Aorta (tissue), 5 donors: ENCODE data around the gene RALGPS1. TPM values are rescaled to one million over a fixed set of nuclear protein-coding genes. Genes with fewer than 3 reads are reported as not detected.

Experiments
- ATAC-seq: fragments of 200-7000 bp; cut with Tn5 transposase; one replicate; pipeline ENCODE4 v1.9.1; 2022; ENCODE audit warnings: moderate library complexity; ENCODE audit not compliant: low FRiP score
- DNase-seq, 2 donors: peaks; one replicate each; pipeline ENCODE4 v3.0.0-alpha.2; 2020
- H3K27ac ChIP-seq, 2 donors: one replicate each; pipeline ENCODE4 v1.5.1; 2013; ENCODE audit warnings: low read length in 2 of 2, mild to moderate bottlenecking in 2 of 2, moderate library complexity in 2 of 2, control low read depth in 1 of 2, inconsistent platforms in 1 of 2, low read depth in 1 of 2
- H3K27me3 ChIP-seq, 2 donors: one replicate each; pipeline ENCODE4 v1.6.1; 2013; ENCODE audit warnings: control low read depth in 1 of 2, low read length in 1 of 2, mild to moderate bottlenecking in 1 of 2, moderate library complexity in 1 of 2; ENCODE audit not compliant: insufficient read depth in 2 of 2, control insufficient read depth in 1 of 2
- H3K36me3 ChIP-seq, 2 donors: one replicate each; pipeline ENCODE4 v1.6.1; 2013; ENCODE audit warnings: control low read depth in 1 of 2, low read length in 1 of 2, mild to moderate bottlenecking in 1 of 2; ENCODE audit not compliant: insufficient read depth in 2 of 2, control insufficient read depth in 1 of 2
- H3K4me1 ChIP-seq, 2 donors: one replicate each; pipeline ENCODE4 v1.6.1; 2013; ENCODE audit warnings: low read length in 2 of 2, control low read depth in 1 of 2, mild to moderate bottlenecking in 1 of 2, moderate library complexity in 1 of 2; ENCODE audit not compliant: insufficient read depth in 2 of 2, control insufficient read depth in 1 of 2
- H3K4me3 ChIP-seq, 2 donors: one replicate each; pipeline ENCODE4 v1.5.1; 2013; ENCODE audit warnings: low read length in 2 of 2, control low read depth in 1 of 2, mild to moderate bottlenecking in 1 of 2
- H3K9me3 ChIP-seq: one replicate; pipeline ENCODE4 v1.6.1; 2013; ENCODE audit warnings: mild to moderate bottlenecking, low read length; ENCODE audit not compliant: control insufficient read depth
- WGBS, 2 donors: extraction: QIAGEN DNeasy Blood & Tissue Kit; methylation state at CpG; one replicate each; pipeline ENCODE4 v1.1.7; 2013; 5-methylcytosine and 5-hydroxymethylcytosine counted together
- intact Hi-C, 2 donors: fragments of 100-400 bp; cut with DNase I; formaldehyde crosslinking; loops; one replicate each; pipeline versions ENCODE4 v1.14.2 to v1.15.0; 2022
- polyA plus RNA-seq, 2 donors: library from polyadenylated mRNA; stranded (reverse); fragments of 200-250 nt; gene quantifications; one replicate each; pipeline ENCODE4 v1.2.3, GENCODE V29; 2013
- total RNA-seq, 2 donors: library from RNA; stranded (reverse); fragmentation: NEBNext Ultra II Directional; extraction: Animal tissue kit (Norgen Biotek cat#: 25700); gene quantifications; one replicate each; pipeline ENCODE4 v1.2.1, GENCODE V29; 2021
- donor health status: healthy with polysubstance abuse.
- donor health status: Bipolar disorder and iron deficiency.
- donor health status: DM: no; HTN: no; CAD: no.
- donor health status: DM: no; HTN: no; CAD: no.
- donor health status: DM: yes; HTN: yes; CAD: no.

The RALGPS1 gene
- total and polyA plus RNA-seq, 4 donors, result 2.0 to 19.7 (median 8.3) TPM

DNA sequence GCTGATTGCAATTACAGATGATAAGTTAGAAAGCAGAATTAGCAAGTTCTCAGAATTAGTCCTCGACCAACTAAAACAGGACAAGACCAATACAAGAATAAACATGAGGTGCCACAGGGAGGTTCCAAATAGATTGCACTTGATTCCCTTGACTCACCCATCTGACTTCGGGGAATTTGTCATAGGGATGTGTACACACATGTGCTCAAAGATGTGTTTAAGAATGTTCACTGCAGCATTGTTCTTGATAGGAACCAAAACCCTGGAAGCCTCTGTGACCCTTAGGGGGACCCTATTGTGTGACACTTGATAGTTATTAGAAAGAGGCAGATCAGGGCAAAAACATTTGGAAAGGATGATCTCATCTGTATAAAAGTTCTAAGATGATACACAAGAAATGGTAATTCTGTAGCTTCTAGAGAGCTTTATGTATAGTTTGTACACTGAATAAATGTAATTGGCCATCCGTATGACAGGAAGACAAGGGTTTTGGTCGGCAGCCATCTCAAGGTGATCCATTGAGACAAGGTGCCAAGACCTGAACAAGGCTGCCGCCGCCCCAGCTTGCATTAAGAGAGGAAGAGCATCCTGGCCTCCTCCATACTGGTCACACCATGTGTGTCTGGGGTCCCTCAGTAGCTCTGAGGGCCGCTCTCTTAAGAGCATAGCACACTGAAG is 301.8 kb downstream of the RALGPS1 start:
- H3K4me3 ChIP-seq, result no peak overlapping the region
- no peak for DNase-seq
- intact Hi-C loops, result loop anchor here (5.0 kb wide), 1 partner anchor 131 kb away; no protein-coding TSS in a partner anchor
- H3K27me3 ChIP-seq, result no peaks in the 10 kb centered on the region
- no peaks in the 10 kb centered on the region for H3K4me1 ChIP-seq
- H3K36me3 ChIP-seq, result no peaks in the 10 kb centered on the region
- no peak for ATAC-seq
- 95 to 96% methylated on average over 7 of the region's 7 CpGs for WGBS, 2 donors
- H3K9me3 ChIP-seq, result no peaks in the 10 kb centered on the region
- H3K27ac ChIP-seq, result no peak overlapping the region

DNA sequence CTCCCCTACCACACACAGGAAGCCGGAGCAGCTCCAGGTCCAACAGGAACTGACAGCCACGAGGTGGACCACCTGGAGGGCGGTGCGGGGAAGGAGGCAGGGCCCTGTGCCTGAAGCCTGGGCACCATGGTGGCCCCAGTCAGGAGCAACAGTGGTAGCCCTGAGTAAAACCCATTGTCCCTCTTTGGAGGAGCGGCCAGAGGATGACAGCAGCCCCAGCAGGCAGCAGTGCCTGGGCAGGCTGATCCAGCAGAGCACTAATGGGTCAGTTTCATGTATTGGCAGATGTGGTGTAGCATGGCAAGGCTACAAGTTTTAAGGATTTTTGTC is 302.3 kb downstream of the RALGPS1 start:
- no peak overlapping the region for H3K4me3 ChIP-seq
- ATAC-seq, result no peak
- intact Hi-C loops, result loop anchor here (5.0 kb wide), 1 partner anchor 130 kb away; no protein-coding TSS in a partner anchor
- no peak overlapping the region for H3K27ac ChIP-seq
- H3K4me1 ChIP-seq, result no peaks in the 10 kb centered on the region
- H3K36me3 ChIP-seq, result no peaks in the 10 kb centered on the region
- DNase-seq, result no peak
- 87 to 90% methylated on average over 5 of the region's 5 CpGs for WGBS, 2 donors
- no peaks in the 10 kb centered on the region for H3K27me3 ChIP-seq
- H3K9me3 ChIP-seq, result no peaks in the 10 kb centered on the region

DNA sequence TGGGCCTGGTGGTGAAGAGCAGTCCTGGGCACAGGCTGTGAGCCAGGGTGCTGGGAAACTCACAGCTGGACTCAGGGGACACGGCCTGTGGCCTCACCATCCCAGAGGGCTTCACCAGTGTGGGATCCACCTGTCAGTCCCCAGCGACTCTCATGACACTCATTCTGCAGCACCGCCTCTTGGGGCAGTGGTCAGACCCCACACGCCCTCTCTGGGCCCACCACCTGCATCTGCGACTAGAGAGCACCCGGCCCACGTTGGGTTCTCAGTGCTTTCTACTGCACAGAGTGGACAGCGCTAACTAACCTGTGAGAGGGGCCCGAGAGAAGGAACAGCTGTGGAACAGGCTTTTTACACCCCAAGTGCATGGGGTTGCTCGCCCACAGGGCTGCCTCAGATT is 304.2 kb downstream of the RALGPS1 start:
- H3K27ac ChIP-seq, result no peak overlapping the region
- DNase-seq (no peak), ATAC-seq (no peak)
- H3K4me3 ChIP-seq, result no peak overlapping the region
- H3K9me3 ChIP-seq, result no peaks in the 10 kb centered on the region
- intact Hi-C loops, result loop anchor here (5.0 kb wide), 1 partner anchor 128 kb away; no protein-coding TSS in a partner anchor
- H3K27me3 ChIP-seq, result no peaks in the 10 kb centered on the region
- WGBS, 2 donors, result 90 to 91% methylated on average over 10 of the region's 10 CpGs
- no peaks in the 10 kb centered on the region for H3K36me3 ChIP-seq
- H3K4me1 ChIP-seq, result no peaks in the 10 kb centered on the region

DNA sequence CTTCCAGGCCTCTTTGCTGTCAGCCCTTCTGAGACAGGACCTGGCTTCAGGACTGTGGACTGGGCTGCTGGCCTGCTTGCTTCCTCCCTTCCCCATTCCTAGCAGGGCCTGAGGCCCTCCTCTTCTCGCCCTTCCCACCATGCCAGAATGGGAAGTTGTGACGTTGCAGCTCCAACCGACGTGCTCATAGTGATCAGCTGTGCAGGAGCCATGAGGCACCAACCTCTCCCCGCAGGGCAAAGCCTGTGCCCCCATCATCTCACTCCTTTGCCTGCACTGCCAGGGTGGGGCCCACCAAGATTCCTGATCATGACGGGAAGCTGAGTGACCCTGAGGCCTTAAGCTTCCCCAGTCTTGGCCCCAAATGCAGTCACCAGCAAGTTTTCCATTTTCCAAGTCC is 304.9 kb downstream of the RALGPS1 start:
- ATAC-seq (no peak), DNase-seq (peak in 1 of 2 donors; percentile 77)
- Histone ChIP-seq H3K4me1 (no peaks in the 10 kb centered on the region), H3K9me3 (no peaks in the 10 kb centered on the region), H3K4me3 (no peak overlapping the region), H3K27me3 (no peaks in the 10 kb centered on the region), H3K27ac (no peak overlapping the region), H3K36me3 (no peaks in the 10 kb centered on the region)
- WGBS, 2 donors, result 70 to 76% methylated on average over 6 of the region's 6 CpGs
- intact Hi-C loops, result loop anchor here (5.0 kb wide), 1 partner anchor 128 kb away; no protein-coding TSS in a partner anchor

DNA sequence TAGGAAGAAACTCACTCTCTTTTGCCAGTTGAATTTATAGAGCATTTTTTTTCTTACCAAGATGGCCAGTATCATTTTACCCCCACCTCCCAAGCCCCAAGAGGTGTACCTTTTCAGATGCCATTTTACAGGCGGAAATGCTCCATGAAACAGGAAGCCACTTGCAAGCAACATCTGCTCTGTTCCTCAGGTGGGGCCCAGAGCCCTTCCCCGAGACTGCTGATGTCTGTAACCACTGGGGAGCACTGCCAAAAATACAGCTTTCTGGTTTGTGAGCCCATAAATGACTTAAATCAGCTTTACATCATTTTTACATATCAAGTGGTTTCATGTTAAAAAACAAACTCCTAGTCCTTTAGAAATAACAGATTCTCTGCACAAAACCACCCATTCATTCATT is 307.1 kb downstream of the RALGPS1 start:
- WGBS, 2 donors, result 87 to 94% methylated on average over 2 of the region's 2 CpGs

DNA sequence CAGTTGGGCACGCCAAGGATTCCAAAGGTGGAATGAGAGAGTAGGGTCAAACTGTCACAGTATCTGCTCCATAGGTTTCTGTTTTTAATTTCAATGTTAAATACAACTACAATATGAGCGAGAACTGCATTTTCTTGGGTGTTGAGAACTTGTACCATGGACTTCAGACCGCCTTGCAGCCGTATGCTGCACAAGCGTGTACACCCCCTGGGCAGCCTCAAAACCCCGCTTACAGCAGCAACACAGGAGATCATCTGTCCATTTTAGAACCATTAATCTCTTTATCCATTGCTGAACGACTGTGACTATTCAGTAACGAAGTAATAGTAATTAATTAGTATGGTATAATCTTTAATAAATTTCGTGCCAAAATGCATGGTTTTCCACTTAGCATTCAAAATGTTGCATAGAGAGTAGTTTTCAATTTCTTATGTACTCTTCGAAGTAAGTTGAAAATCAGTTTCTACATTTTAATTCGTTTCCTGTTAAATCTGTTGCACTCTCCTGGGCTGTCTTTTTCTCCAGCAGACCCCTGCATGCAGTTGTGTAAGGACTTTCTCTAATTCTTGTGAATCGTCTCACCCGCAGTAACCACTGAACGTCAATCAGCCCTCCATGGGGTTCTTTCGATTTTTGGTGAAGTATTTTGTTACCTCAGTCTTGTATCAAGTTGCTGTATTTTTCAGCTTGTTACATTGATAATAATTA is 308.0 kb downstream of the RALGPS1 start:
- intact Hi-C loops, result no loop called here
- WGBS, 2 donors, result 87% methylated on average over 15 of the region's 15 CpGs
- Histone ChIP-seq H3K27me3 (no peaks in the 10 kb centered on the region), H3K4me1 (no peaks in the 10 kb centered on the region), H3K36me3 (no peaks in the 10 kb centered on the region), H3K4me3 (no peak overlapping the region), H3K27ac (no peak overlapping the region), H3K9me3 (no peaks in the 10 kb centered on the region)
- DNase-seq (no peak), ATAC-seq (no peak)

More for the DNA sequence above, 307.1 kb downstream of the RALGPS1 start:
- Histone ChIP-seq H3K36me3 (no peaks in the 10 kb centered on the region), H3K27me3 (no peaks in the 10 kb centered on the region), H3K9me3 (no peaks in the 10 kb centered on the region), H3K4me3 (no peak overlapping the region), H3K27ac (no peak overlapping the region), H3K4me1 (no peaks in the 10 kb centered on the region)
- DNase-seq, result no peak
- intact Hi-C loops, result no loop called here
- ATAC-seq, result no peak

DNA sequence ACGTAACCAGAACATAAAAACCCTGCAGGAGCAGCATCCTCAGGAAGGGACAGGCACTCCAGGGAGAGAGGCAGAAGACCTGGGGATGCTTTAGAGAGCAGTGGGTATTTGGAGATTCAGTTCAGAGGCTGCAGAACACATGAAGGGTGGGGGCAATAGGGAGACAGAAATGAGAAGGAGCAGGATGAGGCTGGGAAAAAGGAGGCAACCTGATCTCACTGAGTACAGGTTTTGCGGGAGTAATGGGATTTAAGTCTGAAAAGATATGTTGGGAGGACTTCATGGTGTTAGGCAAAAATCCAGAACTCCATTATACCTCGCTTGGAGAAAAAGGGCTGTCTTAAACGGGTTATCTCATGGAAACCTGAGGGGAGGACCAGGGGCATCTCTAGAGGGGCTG is 308.7 kb downstream of the RALGPS1 start:
- Histone ChIP-seq H3K36me3 (no peaks in the 10 kb centered on the region), H3K4me3 (no peak overlapping the region), H3K9me3 (no peaks in the 10 kb centered on the region), H3K27me3 (no peaks in the 10 kb centered on the region), H3K27ac (no peak overlapping the region), H3K4me1 (no peaks in the 10 kb centered on the region)
- no peak for ATAC-seq
- DNase-seq, result no peak
- intact Hi-C loops, result no loop called here
- 41 to 44% methylated on average over 4 of the region's 4 CpGs for WGBS, 2 donors

DNA sequence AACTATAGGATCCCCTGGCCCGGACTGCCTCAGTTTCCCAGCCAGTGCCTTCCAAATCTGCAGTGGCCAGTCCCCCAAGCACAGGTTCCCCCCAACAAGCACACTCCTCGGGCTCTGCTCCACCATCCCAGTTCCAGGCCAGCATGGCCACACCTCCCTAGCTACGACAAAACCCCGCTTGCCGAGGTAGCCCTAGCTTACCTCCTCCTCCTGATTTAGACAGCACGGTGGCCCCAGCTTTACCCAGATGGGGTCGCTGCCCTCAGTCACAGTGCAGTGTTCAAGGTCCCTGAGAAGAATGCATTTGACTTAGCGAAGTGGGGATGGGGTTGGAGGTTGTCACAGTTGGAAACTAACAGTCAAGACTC is 309.2 kb downstream of the RALGPS1 start:
- Histone ChIP-seq H3K9me3 (no peaks in the 10 kb centered on the region), H3K27ac (peak overlapping the region in 1 of 2 donors; percentile 41), H3K4me3 (no peak overlapping the region), H3K36me3 (no peaks in the 10 kb centered on the region), H3K4me1 (no peaks in the 10 kb centered on the region), H3K27me3 (no peaks in the 10 kb centered on the region)
- DNase-seq (peak in 1 of 2 donors; percentile 63), ATAC-seq (no peak)
- 30 to 40% methylated on average over 8 of the region's 8 CpGs for WGBS, 2 donors
- intact Hi-C loops, result no loop called here
